Nephron progenitor cell (in vitro differentiated cells): Measurements from ENCODE around the gene NALCN.

ENCODE experiments used
- DNase-seq: peaks from one replicate; pipeline ENCODE4 v3.0.0; 2021
- H3K27ac Mint-ChIP-seq: 2 replicates; pipeline ENCODE4 v1.8.0; 2021; ENCODE audit warnings: mild to moderate bottlenecking, moderate library complexity, mixed read lengths
- H3K27me3 Mint-ChIP-seq: 2 replicates; pipeline ENCODE4 v1.8.0; 2021; ENCODE audit warnings: mild to moderate bottlenecking, low read depth, mixed read lengths; ENCODE audit not compliant: poor library complexity
- H3K36me3 Mint-ChIP-seq: 2 replicates; pipeline ENCODE4 v1.8.0; 2021; ENCODE audit warnings: low read depth, mixed read lengths
- H3K4me1 Mint-ChIP-seq: 2 replicates; pipeline ENCODE4 v1.8.0; 2021; ENCODE audit warnings: mixed read lengths
- H3K4me3 Mint-ChIP-seq: 2 replicates; pipeline ENCODE4 v1.8.0; 2021; ENCODE audit warnings: mild to moderate bottlenecking, moderate library complexity, mixed read lengths
- H3K9me3 Mint-ChIP-seq: 2 replicates; pipeline ENCODE4 v1.8.0; 2021; ENCODE audit warnings: mild to moderate bottlenecking, moderate library complexity, mixed read lengths
- CTCF ChIP-seq: fragments of 200-600 bp; sonication (generic); IDR thresholded peaks from 2 replicates; pipeline ENCODE4 v1.5.0; 2021; ENCODE audit warnings: antibody characterized with exemption

Gene NALCN

GRCh38 chr13:101291646-101292515 lies 124.4 kb downstream of the NALCN start:
- Mint-ChIP-seq H3K9me3 (peaks cover 9% of the 10 kb centered on the region), H3K4me3 (no peak overlapping the region), H3K27me3 (peaks cover under 1% of the 10 kb centered on the region), H3K4me1 (no peaks in the 10 kb centered on the region), H3K27ac (no peak overlapping the region), H3K36me3 (no peaks in the 10 kb centered on the region)
- no peak for TF ChIP-seq CTCF
- no peak for DNase-seq

DNA sequence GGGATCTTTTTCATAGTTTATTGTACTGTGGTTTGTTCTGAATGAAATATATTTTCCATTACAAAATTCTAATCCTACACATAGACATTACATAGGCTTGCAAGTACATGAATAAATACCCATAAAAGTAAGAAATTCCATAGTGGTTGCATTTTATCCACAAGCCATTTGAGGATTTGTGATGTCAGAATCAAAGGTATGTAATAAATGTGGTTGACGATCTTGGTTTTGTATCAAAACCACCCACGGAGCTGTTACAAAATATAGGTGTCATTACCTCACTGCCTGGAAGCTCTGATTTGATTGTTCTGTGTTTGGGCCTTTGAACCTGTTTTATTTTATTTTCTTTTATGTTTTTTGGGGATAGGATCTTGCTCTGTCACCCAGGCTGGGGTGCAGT lies 125.1 kb downstream of the NALCN start:
- no peaks in the 10 kb centered on the region for H3K4me1 Mint-ChIP-seq
- peaks cover 8% of the 10 kb centered on the region for H3K9me3 Mint-ChIP-seq
- no peak overlapping the region for H3K27ac Mint-ChIP-seq
- TF ChIP-seq CTCF, result no peak
- DNase-seq, result no peak
- H3K36me3 Mint-ChIP-seq, result no peaks in the 10 kb centered on the region
- H3K4me3 Mint-ChIP-seq, result no peak overlapping the region
- H3K27me3 Mint-ChIP-seq, result peaks cover 3% of the 10 kb centered on the region

DNA sequence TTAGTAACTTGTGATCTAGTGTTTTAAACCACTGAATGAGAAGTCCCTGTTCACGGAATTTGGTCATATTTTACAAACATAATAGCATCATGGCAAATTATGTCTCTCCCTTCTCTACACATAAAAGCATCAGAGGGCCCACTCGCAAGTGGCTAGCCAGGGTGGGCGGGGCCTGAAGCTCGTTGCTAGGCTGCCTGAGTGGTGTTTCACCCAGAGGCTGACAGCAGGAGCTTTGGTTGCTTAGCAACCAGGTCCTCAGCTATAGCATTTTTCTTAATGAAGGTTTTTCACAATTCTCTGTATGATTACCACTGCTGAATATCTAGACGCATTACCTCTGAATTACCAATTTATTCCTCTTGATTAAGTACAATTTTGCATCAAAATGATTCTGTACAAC lies 126.5 kb downstream of the NALCN start:
- peaks cover 4% of the 10 kb centered on the region for H3K9me3 Mint-ChIP-seq
- H3K4me1 Mint-ChIP-seq, result no peaks in the 10 kb centered on the region
- no peaks in the 10 kb centered on the region for H3K36me3 Mint-ChIP-seq
- no peak overlapping the region for H3K27ac Mint-ChIP-seq
- DNase-seq, result peak; percentile 80
- no peak overlapping the region for H3K4me3 Mint-ChIP-seq
- no peak for TF ChIP-seq CTCF
- H3K27me3 Mint-ChIP-seq, result peaks cover 3% of the 10 kb centered on the region

- Mint-ChIP-seq H3K36me3 (no peaks in the 10 kb centered on the region), H3K27me3 (peaks cover 5% of the 10 kb centered on the region), H3K9me3 (no peaks in the 10 kb centered on the region), H3K27ac (no peak overlapping the region), H3K4me3 (no peak overlapping the region), H3K4me1 (no peaks in the 10 kb centered on the region)
- DNase-seq, result no peak
- no peak for TF ChIP-seq CTCF
These were observed 132.5 kb downstream of the NALCN start for GRCh38 chr13:101283782-101284181.

DNA sequence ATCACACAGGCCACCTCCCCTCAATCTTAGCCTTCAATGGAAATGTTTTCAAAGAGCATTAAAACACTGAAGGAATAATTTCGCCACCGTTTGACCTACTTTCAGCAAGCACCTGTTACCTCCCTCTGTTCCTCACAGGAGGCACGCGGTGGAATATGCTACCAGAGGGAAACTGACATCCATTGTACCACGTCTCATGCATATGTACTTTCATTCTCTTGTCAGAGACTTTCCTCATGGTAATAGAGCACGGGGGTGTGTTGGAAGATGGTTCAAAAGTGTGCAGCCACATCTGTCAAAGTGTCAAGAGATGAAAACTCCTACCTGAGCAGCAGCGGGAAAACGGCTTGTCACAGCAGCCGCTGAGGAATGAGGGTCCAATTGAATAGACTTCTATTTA lies 143.4 kb downstream of the NALCN start:
- H3K27ac Mint-ChIP-seq, result no peak overlapping the region
- H3K36me3 Mint-ChIP-seq, result no peaks in the 10 kb centered on the region
- no peaks in the 10 kb centered on the region for H3K27me3 Mint-ChIP-seq
- DNase-seq, result no peak
- no peak overlapping the region for H3K4me3 Mint-ChIP-seq
- no peaks in the 10 kb centered on the region for H3K9me3 Mint-ChIP-seq
- H3K4me1 Mint-ChIP-seq, result no peaks in the 10 kb centered on the region
- no peak for TF ChIP-seq CTCF

GRCh38 chr13:101271681-101272245 lies 144.5 kb downstream of the NALCN start:
- Mint-ChIP-seq H3K4me3 (no peak overlapping the region), H3K27ac (no peak overlapping the region), H3K27me3 (no peaks in the 10 kb centered on the region), H3K4me1 (no peaks in the 10 kb centered on the region), H3K36me3 (no peaks in the 10 kb centered on the region), H3K9me3 (no peaks in the 10 kb centered on the region)
- TF ChIP-seq CTCF, result no peak
- DNase-seq, result no peak
